C4-2B (cell line): ENCODE data around the gene SPDEF.

Source experiments
- ZFX ChIP-seq: fragments of 450-650 bp; IDR thresholded peaks from 2 replicates; pipeline ENCODE4 v1.6.1; 2017
- TF ChIP-seq, protein P1 (sequence below): fragments of 450-650 bp; conservative IDR thresholded peaks from 2 replicates; pipeline ENCODE4 v1.5.1; 2017; ENCODE audit warnings: mild to moderate bottlenecking

DNA sequence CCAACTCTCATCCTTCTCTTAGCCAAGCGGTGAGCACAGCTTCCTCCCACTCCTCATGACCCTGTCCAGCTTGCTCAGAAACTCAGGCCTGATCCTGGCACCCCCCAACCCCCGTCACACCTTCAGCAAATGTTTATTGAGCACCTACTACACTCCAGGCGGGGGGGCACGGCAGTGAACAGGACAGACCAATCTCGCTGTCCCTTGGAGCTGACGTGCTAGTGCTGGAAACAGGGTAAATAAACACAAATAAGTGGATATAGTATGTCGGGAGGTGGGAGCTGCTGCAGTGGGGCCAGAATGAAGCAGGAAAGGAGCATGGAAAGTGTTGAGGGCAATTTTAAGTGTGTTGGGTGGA is 7.4 kb upstream of the SPDEF start:
- TF ChIP-seq, protein P1, sequence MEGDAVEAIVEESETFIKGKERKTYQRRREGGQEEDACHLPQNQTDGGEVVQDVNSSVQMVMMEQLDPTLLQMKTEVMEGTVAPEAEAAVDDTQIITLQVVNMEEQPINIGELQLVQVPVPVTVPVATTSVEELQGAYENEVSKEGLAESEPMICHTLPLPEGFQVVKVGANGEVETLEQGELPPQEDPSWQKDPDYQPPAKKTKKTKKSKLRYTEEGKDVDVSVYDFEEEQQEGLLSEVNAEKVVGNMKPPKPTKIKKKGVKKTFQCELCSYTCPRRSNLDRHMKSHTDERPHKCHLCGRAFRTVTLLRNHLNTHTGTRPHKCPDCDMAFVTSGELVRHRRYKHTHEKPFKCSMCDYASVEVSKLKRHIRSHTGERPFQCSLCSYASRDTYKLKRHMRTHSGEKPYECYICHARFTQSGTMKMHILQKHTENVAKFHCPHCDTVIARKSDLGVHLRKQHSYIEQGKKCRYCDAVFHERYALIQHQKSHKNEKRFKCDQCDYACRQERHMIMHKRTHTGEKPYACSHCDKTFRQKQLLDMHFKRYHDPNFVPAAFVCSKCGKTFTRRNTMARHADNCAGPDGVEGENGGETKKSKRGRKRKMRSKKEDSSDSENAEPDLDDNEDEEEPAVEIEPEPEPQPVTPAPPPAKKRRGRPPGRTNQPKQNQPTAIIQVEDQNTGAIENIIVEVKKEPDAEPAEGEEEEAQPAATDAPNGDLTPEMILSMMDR = no peak
- TF ChIP-seq ZFX = no peak
